ENCODE measurements around the gene CPM. TPM values are rescaled to one million over a fixed set of nuclear protein-coding genes. Genes with fewer than 3 reads are reported as not detected.

CPM gene
- total RNA-seq, 4 donors from 2014 or later, result 59.0 to 120 (median 79.7) TPM

GRCh38 chr12:68851592-68852306 is 81.2 kb downstream of the CPM start:
- Histone ChIP-seq H3K27me3 (no peaks in the 10 kb centered on the region), H3K9me3 (no peaks in the 10 kb centered on the region), H3K36me3 (no peaks in the 10 kb centered on the region), H3K4me1 (no peaks in the 10 kb centered on the region), H3K4me3 (no peak overlapping the region), H3K27ac (no peak overlapping the region)
- 72% methylated on average over 2 of the region's 2 CpGs for WGBS
- DNase-seq (ENCODE audit: low spot score in 2 of 2), result no peak
- TF ChIP-seq CTCF (IDR thresholded peaks at IDR 0.05) (no peak), EP300 (IDR thresholded peaks at IDR 0.05) (no peak), POLR2A (IDR thresholded peaks at IDR 0.05) (no peak), POLR2AphosphoS5 (IDR thresholded peaks at IDR 0.05) (no peak)

GRCh38 chr12:68850390-68850789 is 82.6 kb downstream of the CPM start:
- Histone ChIP-seq H3K9me3 (no peaks in the 10 kb centered on the region), H3K4me1 (no peaks in the 10 kb centered on the region), H3K36me3 (no peaks in the 10 kb centered on the region), H3K4me3 (no peak overlapping the region), H3K27me3 (no peaks in the 10 kb centered on the region), H3K27ac (no peak overlapping the region)
- TF ChIP-seq CTCF (IDR thresholded peaks at IDR 0.05) (no peak), POLR2AphosphoS5 (IDR thresholded peaks at IDR 0.05) (no peak), POLR2A (IDR thresholded peaks at IDR 0.05) (no peak), EP300 (IDR thresholded peaks at IDR 0.05) (no peak)
- WGBS, result 82% methylated on average over 4 of the region's 4 CpGs
- DNase-seq (ENCODE audit: low spot score in 2 of 2), result no peak

- TF ChIP-seq EP300 (IDR thresholded peaks at IDR 0.05), result no peak
- no peak for TF ChIP-seq POLR2AphosphoS5 (IDR thresholded peaks at IDR 0.05)
- TF ChIP-seq CTCF (IDR thresholded peaks at IDR 0.05), result no peak
- TF ChIP-seq POLR2A (IDR thresholded peaks at IDR 0.05), result no peak
- no peak overlapping the region for H3K4me3 ChIP-seq
- H3K9me3 ChIP-seq, result no peaks in the 10 kb centered on the region
- WGBS, result 86% methylated on average over 3 of the region's 3 CpGs
- no peak overlapping the region for H3K27ac ChIP-seq
- H3K27me3 ChIP-seq, result no peaks in the 10 kb centered on the region
- H3K36me3 ChIP-seq, result peaks cover 3% of the 10 kb centered on the region
- no peak for DNase-seq (ENCODE audit: low spot score in 2 of 2)
- H3K4me1 ChIP-seq, result no peaks in the 10 kb centered on the region
Measured at GRCh38 chr12:68846811-68847210, 86.2 kb downstream of the CPM start.

- no peak overlapping the region for H3K4me3 ChIP-seq
- no peak overlapping the region for H3K27ac ChIP-seq
- no peaks in the 10 kb centered on the region for H3K27me3 ChIP-seq
- DNase-seq (ENCODE audit: low spot score in 2 of 2), result no peak
- WGBS, result 80% methylated on average over 14 of the region's 14 CpGs
- no peaks in the 10 kb centered on the region for H3K9me3 ChIP-seq
- H3K4me1 ChIP-seq, result no peaks in the 10 kb centered on the region
- no peak for TF ChIP-seq POLR2AphosphoS5 (IDR thresholded peaks at IDR 0.05)
- no peak for TF ChIP-seq EP300 (IDR thresholded peaks at IDR 0.05)
- no peak for TF ChIP-seq POLR2A (IDR thresholded peaks at IDR 0.05)
- TF ChIP-seq CTCF (IDR thresholded peaks at IDR 0.05), result no peak
- H3K36me3 ChIP-seq, result peaks cover 21% of the 10 kb centered on the region
Measured at GRCh38 chr12:68844788-68845695, 87.9 kb downstream of the CPM start.

GRCh38 chr12:68844318-68844745 is 88.6 kb downstream of the CPM start:
- H3K36me3 ChIP-seq, result peaks cover 28% of the 10 kb centered on the region
- H3K9me3 ChIP-seq, result no peaks in the 10 kb centered on the region
- no peaks in the 10 kb centered on the region for H3K4me1 ChIP-seq
- TF ChIP-seq CTCF (IDR thresholded peaks at IDR 0.05) (no peak), EP300 (IDR thresholded peaks at IDR 0.05) (no peak), POLR2A (IDR thresholded peaks at IDR 0.05) (no peak), POLR2AphosphoS5 (IDR thresholded peaks at IDR 0.05) (no peak)
- DNase-seq (ENCODE audit: low spot score in 2 of 2), result no peak
- no peak overlapping the region for H3K27ac ChIP-seq
- WGBS, result 90% methylated on average over 4 of the region's 4 CpGs
- H3K4me3 ChIP-seq, result no peak overlapping the region
- H3K27me3 ChIP-seq, result no peaks in the 10 kb centered on the region
